BE2C (cell line): ENCODE measurements around the gene LARP1.

ENCODE experiments used
- DNase-seq: peaks from one replicate; pipeline ENCODE4 v3.0.0-alpha.2; 2020
- H3K27me3 ChIP-seq: fragments of 250-450 bp; sonication (Bioruptor Pico); 2 replicates; pipeline ENCODE4 v1.5.1; 2020; ENCODE audit warnings: mild to moderate bottlenecking
- H3K36me3 ChIP-seq: fragments of 250-450 bp; sonication (Bioruptor Pico); 2 replicates; pipeline ENCODE4 v1.5.1; 2020; ENCODE audit warnings: mild to moderate bottlenecking
- H3K4me1 ChIP-seq: fragments of 250-450 bp; sonication (Bioruptor Pico); 2 replicates; pipeline ENCODE4 v1.5.1; 2020
- H3K4me3 ChIP-seq: 2 replicates; pipeline ENCODE4 v1.5.1; 2011; ENCODE audit warnings: low read depth, low read length
- H3K9me3 ChIP-seq: fragments of 250-450 bp; sonication (Bioruptor Pico); 2 replicates; pipeline ENCODE4 v1.5.1; 2020
- TF ChIP-seq, protein P1 (sequence below): IDR thresholded peaks from 2 replicates; pipeline ENCODE4 v1.5.1; 2012; ENCODE audit warnings: mild to moderate bottlenecking, low read depth, low read length

Gene LARP1

DNA sequence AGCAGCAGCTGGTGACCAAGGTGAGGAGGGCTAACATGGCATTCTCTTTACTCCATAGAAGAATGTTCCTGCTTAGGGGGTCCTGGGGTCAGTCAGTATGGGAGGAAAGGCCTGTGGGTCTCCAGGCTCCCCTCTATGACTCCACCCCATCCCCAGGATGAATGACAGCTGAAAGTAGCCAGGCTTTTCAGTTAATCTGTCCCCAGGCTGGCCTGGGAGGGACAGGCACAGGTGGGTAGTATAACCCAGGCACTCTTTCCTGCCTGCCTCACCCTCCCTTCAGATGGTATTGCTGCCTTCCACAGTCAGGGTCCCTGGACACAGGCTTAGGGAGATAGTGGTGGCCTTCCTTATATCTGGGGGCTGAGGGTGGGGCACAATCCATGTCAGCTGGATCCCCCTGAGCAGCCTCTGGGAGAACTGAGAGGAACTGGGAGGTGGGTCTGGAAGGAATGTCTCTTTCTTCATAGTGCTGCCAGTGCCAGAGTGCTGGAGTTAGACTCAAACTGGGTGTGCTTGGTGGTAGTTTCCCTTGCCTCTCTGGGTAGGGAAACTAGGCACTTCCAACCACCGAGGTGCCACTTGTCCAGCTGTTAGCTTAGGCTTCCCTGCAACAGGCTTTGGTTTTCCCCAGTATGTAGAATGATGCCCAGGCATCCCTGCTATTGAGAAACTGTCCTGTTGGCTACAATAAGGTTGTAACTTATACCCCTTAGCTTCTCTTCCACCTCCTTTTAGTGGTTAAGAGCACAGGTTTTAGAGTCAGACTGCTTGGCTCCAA lies 27.8 kb downstream of the LARP1 start:
- no peaks in the 10 kb centered on the region for H3K27me3 ChIP-seq
- TF ChIP-seq, protein P1, sequence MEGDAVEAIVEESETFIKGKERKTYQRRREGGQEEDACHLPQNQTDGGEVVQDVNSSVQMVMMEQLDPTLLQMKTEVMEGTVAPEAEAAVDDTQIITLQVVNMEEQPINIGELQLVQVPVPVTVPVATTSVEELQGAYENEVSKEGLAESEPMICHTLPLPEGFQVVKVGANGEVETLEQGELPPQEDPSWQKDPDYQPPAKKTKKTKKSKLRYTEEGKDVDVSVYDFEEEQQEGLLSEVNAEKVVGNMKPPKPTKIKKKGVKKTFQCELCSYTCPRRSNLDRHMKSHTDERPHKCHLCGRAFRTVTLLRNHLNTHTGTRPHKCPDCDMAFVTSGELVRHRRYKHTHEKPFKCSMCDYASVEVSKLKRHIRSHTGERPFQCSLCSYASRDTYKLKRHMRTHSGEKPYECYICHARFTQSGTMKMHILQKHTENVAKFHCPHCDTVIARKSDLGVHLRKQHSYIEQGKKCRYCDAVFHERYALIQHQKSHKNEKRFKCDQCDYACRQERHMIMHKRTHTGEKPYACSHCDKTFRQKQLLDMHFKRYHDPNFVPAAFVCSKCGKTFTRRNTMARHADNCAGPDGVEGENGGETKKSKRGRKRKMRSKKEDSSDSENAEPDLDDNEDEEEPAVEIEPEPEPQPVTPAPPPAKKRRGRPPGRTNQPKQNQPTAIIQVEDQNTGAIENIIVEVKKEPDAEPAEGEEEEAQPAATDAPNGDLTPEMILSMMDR: no peak
- peaks cover 17% of the 10 kb centered on the region for H3K4me1 ChIP-seq
- no peak overlapping the region for H3K4me3 ChIP-seq
- peaks cover 20% of the 10 kb centered on the region for H3K36me3 ChIP-seq
- no peaks in the 10 kb centered on the region for H3K9me3 ChIP-seq
- DNase-seq: no peak

DNA sequence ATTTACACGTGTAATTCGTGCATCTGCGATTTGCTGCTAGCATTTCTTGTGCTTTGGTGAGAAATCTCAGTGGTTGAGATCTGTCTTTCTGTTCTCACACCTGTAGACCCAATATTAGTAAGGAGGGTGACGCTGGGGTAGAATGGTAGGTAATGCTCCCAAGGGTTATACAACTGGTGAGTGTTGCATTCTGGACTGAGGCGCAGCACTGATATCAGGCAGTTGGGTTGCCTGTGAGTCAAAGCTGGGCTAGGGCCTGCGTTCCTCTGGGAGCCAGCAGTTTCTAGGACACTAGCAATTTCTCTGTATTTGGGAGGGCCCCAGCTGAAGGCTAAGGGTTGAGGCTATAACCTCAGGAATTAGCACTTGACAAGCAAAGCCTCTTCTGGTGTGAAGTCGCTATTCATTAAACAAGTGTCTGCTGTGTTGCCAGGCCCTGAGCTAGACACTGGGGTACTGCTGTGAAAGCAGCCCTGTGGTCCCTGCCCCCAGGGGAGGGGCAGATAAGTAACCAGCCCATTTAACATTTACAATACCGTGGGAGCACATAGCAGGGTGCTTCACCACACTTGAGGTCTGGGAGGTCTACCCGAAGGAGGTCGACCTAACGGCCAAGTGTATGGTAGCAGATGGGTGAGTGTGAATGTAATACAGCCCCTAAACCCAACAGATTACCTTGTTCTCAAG lies 28.7 kb downstream of the LARP1 start:
- H3K4me1 ChIP-seq: peaks cover 12% of the 10 kb centered on the region
- no peak overlapping the region for H3K4me3 ChIP-seq
- no peak for DNase-seq
- H3K27me3 ChIP-seq: no peaks in the 10 kb centered on the region
- TF ChIP-seq, protein P1: no peak
- H3K36me3 ChIP-seq: peaks cover 18% of the 10 kb centered on the region
- no peaks in the 10 kb centered on the region for H3K9me3 ChIP-seq

DNA sequence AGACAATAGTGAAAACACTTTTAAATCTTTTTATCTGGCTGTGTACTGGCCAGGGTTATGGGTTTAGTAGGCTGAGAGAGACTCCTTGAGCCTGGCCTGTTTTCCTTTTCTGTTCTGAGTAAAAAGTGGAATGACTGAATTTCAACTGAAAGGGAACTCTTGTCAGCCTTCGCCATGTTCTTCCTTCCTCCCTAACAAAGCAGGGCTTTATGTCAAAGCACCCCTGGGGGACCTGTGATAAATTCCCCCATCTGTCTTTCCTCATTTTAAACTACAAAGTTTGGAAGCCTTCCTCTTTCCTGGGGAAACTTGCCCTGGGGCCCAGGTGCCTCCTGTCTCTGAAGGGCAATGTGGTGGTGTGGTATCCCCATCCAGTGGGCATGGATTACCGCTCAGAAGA lies 29.7 kb downstream of the LARP1 start:
- Histone ChIP-seq H3K4me3 (no peak overlapping the region), H3K4me1 (peaks cover 12% of the 10 kb centered on the region), H3K36me3 (peaks cover 15% of the 10 kb centered on the region), H3K27me3 (no peaks in the 10 kb centered on the region), H3K9me3 (no peaks in the 10 kb centered on the region)
- TF ChIP-seq, protein P1: no peak
- DNase-seq: no peak

DNA sequence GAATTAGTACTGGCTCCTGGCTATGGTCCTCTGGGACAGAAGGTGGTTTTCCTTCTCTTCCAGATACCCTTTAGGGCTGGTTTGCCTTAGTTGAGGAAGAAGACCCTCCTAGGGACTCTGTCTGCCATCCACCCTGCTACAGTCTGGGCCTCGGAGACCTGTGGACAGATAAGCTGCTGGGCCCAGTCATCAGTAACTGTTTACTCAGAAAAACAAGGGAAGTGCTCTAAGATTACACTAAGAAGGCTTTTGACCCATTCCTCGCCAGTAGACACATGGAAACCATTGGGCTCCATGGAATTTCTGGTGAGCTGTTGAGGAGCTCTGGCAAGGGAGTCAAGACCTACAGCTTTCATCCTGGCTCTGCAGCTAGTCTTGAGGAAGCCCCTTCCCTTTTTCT lies 31.2 kb downstream of the LARP1 start:
- TF ChIP-seq, protein P1: no peak
- DNase-seq: no peak
- peaks cover 26% of the 10 kb centered on the region for H3K36me3 ChIP-seq
- no peaks in the 10 kb centered on the region for H3K9me3 ChIP-seq
- H3K4me3 ChIP-seq: no peak overlapping the region
- peaks cover 12% of the 10 kb centered on the region for H3K4me1 ChIP-seq
- H3K27me3 ChIP-seq: no peaks in the 10 kb centered on the region

DNA sequence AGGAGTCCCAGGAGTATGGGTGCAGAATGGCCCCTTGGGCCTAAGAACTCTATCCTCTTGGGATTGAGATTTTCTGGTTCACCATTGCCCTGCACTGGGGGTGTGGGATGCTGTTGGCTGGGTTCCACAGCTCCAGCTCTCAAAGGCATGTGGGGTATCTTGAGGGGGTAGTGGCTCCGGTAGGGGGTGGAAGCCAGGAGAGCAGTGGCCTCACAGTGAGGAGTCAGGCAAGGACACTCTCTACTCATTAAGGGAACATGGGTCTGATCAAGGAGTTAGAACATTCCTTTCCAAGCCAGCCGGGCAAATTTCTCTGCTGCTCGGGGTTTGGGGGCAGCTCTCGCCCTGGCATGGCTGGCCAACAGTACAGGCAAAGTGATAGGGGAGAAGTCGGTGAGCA lies 33.0 kb downstream of the LARP1 start:
- Histone ChIP-seq H3K27me3 (no peaks in the 10 kb centered on the region), H3K4me3 (no peak overlapping the region), H3K4me1 (no peaks in the 10 kb centered on the region; the same call in none of the 2 replicates), H3K9me3 (no peaks in the 10 kb centered on the region), H3K36me3 (peaks cover 44% of the 10 kb centered on the region)
- no peak for DNase-seq
- TF ChIP-seq, protein P1: no peak

DNA sequence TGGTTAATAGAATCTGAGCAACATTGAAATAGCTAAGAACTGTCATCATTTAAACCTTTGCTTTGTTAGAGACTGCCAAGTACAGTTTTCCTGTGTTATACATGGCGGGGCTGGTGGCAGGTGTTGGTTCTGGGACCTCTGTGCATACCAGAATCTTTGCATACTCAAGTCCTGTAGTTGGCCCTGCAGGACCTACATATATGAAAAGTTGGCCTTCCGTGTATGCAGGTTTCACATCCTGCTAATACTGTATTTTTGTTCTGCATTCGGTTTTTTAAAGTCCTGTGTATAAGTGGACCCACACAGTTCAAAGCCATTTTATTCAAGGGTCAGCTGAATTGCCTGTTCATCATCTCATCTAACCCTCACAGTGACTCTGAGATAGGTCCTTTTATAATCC lies 36.4 kb downstream of the LARP1 start:
- no peak for DNase-seq
- H3K36me3 ChIP-seq: peaks cover 66% of the 10 kb centered on the region
- TF ChIP-seq, protein P1: no peak
- no peaks in the 10 kb centered on the region for H3K27me3 ChIP-seq
- no peak overlapping the region for H3K4me3 ChIP-seq
- H3K9me3 ChIP-seq: no peaks in the 10 kb centered on the region
- H3K4me1 ChIP-seq: no peaks in the 10 kb centered on the region; the same call in 1 of the 2 replicates
